Measurements from ENCODE around the gene PDE6B. TPM values are rescaled to one million over a fixed set of nuclear protein-coding genes. Genes with fewer than 3 reads are reported as not detected.
A peak's percentile ranks its signal among the peaks of the same experiment; 100 is the strongest.

Gene PDE6B
- total and polyA plus RNA-seq, 4 donors: 2.7 to 24.6 (median 12.0) TPM

- Histone ChIP-seq H3K27me3 (ENCODE audit: control insufficient read depth in 3 of 3, insufficient read depth in 3 of 3, low read length in 2 of 3) (no peaks in the 10 kb centered on the region), H3K36me3 (ENCODE audit: control insufficient read depth in 4 of 4, insufficient read depth in 4 of 4, low read length in 4 of 4) (no peaks in the 10 kb centered on the region), H3K9ac (ENCODE audit: insufficient read depth in 1 of 2, low read length in 2 of 2) (no peak overlapping the region), H3K27ac (ENCODE audit: low read depth in 1 of 2, low read length in 1 of 2) (no peak overlapping the region), H3K9me3 (ENCODE audit: control insufficient read depth in 4 of 4, insufficient read depth in 3 of 4, low read length in 3 of 4) (no peaks in the 10 kb centered on the region), H3K4me3 (no peak overlapping the region), H3K4me1 (ENCODE audit: control insufficient read depth in 5 of 5, insufficient read depth in 5 of 5, low read length in 5 of 5) (peaks cover 0 to 6% (median 0%) of the 10 kb centered on the region in 5 donors)
- no peak for TF ChIP-seq CTCF (IDR thresholded peaks at IDR 0.05; ENCODE audit: control extremely low read depth, extremely low read depth)
- DNase-seq (peak; percentile 11 to 45 (median 38)), ATAC-seq (ENCODE audit: insufficient read depth, low FRiP score) (no peak)
- 92 to 96% methylated on average over 22 of the region's 22 CpGs for WGBS, 2 donors
These were observed 3.0 kb upstream of the PDE6B start for GRCh38 chr4:622071-622995.

GRCh38 chr4:622996-623913 lies 2.1 kb upstream of the PDE6B start:
- no peak for TF ChIP-seq CTCF (IDR thresholded peaks at IDR 0.05; ENCODE audit: control extremely low read depth, extremely low read depth)
- no peak for ATAC-seq (ENCODE audit: insufficient read depth, low FRiP score)
- no peaks in the 10 kb centered on the region for H3K36me3 ChIP-seq (ENCODE audit: control insufficient read depth in 4 of 4, insufficient read depth in 4 of 4, low read length in 4 of 4)
- no peaks in the 10 kb centered on the region for H3K4me1 ChIP-seq (ENCODE audit: control insufficient read depth in 5 of 5, insufficient read depth in 5 of 5, low read length in 5 of 5)
- H3K4me3 ChIP-seq: no peak overlapping the region
- no peak overlapping the region for H3K9ac ChIP-seq (ENCODE audit: insufficient read depth in 1 of 2, low read length in 2 of 2)
- no peak overlapping the region for H3K27ac ChIP-seq (ENCODE audit: low read depth in 1 of 2, low read length in 1 of 2)
- H3K27me3 ChIP-seq (ENCODE audit: control insufficient read depth in 3 of 3, insufficient read depth in 3 of 3, low read length in 2 of 3): no peaks in the 10 kb centered on the region
- WGBS, 2 donors: 75 to 80% methylated on average over 24 of the region's 24 CpGs
- no peaks in the 10 kb centered on the region for H3K9me3 ChIP-seq (ENCODE audit: control insufficient read depth in 4 of 4, insufficient read depth in 3 of 4, low read length in 3 of 4)
- no peak for DNase-seq

- no peak for DNase-seq
- TF ChIP-seq CTCF (IDR thresholded peaks at IDR 0.05; ENCODE audit: control extremely low read depth, extremely low read depth): no peak
- WGBS, 2 donors: 54 to 57% methylated on average over 27 to 29 of the region's 29 CpGs
- H3K27ac ChIP-seq (ENCODE audit: low read depth in 1 of 2, low read length in 1 of 2): no peak overlapping the region
- no peaks in the 10 kb centered on the region for H3K27me3 ChIP-seq (ENCODE audit: control insufficient read depth in 3 of 3, insufficient read depth in 3 of 3, low read length in 2 of 3)
- H3K9ac ChIP-seq (ENCODE audit: insufficient read depth in 1 of 2, low read length in 2 of 2): no peak overlapping the region
- ATAC-seq (ENCODE audit: insufficient read depth, low FRiP score): no peak
- H3K9me3 ChIP-seq (ENCODE audit: control insufficient read depth in 4 of 4, insufficient read depth in 3 of 4, low read length in 3 of 4): no peaks in the 10 kb centered on the region
- no peak overlapping the region for H3K4me3 ChIP-seq
- no peaks in the 10 kb centered on the region for H3K4me1 ChIP-seq (ENCODE audit: control insufficient read depth in 5 of 5, insufficient read depth in 5 of 5, low read length in 5 of 5)
- no peaks in the 10 kb centered on the region for H3K36me3 ChIP-seq (ENCODE audit: control insufficient read depth in 4 of 4, insufficient read depth in 4 of 4, low read length in 4 of 4)
These were observed 1.3 kb upstream of the PDE6B start for GRCh38 chr4:623914-624566.
